ENCODE measurements around the gene XKR7.
"Not testable (repeated sequence)": the region's sequence is repeated elsewhere in the genome, so short reads cannot be mapped to it uniquely, and the experiment has no call there.

Gene XKR7

DNA sequence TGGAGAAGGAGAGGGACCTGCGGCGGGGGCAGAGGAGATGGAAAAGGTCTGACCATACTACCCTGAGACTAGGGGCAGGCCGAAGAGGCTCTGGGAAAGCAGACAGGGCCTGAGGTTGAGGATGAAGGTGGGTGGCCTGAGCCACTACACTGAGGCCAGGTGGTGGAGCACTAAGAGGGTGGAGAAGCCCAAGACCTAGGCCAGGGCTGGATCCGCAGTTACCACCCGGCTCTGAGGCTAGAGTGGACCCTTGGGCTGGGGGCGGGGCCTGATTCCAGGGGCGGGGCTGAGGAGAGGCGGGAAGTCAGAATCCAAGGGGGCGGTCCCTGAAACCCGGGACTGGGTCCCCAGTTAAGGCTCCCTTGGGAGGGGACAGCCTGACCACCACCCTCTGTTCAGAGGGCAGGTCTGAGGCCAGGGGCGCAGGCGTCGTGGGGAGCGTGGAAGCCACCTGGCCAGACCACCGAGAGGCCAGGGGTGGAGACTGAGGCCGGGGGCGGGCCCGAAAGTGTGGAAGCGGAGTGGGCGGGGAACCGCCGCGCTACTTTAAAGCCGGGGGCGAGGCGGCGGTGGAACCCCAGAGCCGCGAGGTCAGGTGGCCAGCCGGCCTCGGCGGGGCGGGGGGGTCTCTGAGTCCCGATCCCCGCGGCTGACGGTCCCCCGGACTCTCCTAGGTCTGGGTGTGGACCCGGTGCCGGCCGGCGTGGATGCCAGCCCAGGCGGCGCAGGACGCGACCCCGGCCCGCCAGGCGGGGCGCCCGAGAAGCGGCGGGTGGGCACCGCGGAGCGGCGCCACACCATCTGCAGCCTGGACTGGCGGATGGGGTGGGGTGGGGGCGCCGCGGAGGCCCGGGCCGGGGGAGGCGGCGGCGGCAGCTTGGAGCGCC lies 50.6 kb downstream of the XKR7 start:
- peak; percentile 30 for DNase-seq

DNA sequence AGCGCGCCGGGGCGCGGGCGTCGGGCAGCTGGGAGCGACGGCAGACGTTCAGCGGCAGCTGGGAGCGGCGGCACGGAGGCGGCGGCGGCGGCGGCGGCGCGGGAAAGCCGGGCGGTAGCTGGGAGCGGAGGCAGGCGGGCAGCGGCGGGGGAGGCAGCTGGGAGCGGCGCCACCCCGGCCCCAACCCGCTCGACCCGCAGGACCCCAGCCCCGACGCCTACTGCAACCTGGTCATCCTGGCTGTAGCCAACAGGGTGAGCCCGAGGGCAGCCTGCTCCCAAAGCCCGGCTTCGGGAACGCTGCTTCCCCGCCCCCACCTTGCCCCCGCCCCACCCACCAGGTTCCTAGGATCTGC lies 51.2 kb downstream of the XKR7 start:
- DNase-seq: no peak

DNA sequence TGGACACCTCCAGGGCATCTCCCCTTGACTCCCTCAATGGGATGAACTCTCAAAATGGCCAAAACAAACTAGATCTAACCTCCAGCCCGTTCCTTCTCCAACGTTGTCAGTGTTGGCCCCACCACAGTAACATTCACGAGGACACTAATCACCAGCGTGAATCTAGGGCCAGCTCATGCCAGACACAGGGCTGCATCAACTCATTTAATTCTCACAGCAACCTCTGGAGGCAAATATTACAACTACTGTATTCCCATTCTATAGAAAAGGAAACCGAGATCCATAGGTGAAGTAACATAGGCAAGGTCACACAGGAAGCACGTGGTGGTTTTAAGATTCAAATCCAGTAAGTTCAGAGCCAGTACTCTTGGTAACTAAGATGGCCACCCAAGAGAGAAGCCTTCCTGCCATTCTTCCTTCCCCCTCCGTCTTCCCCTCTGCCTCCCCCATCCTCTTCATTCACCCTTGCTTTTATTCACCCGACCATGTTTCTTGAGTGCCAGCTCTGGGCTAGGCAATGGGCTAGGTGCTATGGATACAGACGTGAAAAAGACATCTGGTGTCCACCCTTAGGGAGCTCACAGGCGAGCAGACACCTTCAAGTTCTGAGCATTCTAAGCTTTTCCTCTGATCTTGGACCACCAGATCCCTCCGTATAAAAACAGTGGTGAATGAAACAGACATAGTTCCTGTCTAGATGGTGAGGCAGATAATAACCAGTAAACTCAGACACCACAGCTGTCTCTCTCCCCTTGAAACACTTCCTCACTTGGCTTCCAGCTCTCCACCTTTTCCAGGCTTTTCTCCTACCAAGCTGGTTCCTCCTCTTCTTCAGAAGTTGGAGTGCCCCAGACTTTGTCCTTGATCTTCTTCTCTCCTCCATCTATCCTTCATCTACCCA lies 51.9 kb downstream of the XKR7 start:
- no peak for DNase-seq

DNA sequence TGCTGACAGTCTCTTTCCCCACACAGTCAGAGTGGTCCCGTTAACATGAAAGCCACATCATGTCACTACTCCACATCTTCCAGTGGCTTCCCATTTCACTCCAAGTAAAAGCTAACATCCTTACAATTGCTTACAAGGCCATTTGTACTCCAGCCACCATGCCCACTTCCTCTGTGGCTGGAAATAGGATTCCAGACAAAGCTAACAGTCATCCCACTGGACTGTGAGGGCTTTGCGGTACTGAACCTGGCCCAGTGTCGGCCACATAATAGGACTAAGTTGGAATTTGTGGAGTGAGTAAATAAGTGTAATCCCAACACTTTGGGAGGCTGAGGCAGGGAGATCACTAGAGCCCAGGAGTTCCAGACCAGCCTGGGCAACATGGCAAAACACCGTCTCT lies 53.1 kb downstream of the XKR7 start:
- DNase-seq: no peak

DNA sequence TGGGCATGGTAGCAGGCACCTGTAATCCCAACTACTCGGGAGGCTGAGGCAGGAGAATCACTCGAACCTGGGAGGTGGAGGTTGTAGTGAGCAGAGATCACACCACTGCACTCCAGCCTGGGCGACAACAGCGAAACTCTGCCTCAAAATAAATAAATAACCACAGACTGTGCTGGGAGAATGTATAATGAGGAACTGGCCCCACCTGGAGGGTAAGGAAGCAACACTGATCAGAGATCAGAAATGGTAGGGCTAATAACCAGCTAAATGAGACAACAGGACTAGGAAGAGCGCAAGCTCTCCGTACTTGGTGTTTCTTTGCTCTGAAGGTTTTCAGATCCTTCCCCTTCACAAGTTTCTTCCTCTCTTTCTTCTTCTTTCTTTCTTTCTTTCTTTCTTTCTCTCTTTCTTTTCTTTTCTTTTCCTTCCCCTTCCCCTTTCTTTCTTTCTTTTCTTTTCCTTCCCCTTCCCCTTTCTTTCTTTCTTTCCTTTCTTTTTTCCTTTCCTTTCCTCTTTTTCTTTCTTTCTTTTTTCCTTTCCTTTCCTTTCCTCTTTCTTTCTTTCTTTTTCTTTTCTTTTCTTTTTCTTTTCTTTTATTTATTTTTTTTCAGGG lies 56.8 kb downstream of the XKR7 start:
- DNase-seq: no peak

DNA sequence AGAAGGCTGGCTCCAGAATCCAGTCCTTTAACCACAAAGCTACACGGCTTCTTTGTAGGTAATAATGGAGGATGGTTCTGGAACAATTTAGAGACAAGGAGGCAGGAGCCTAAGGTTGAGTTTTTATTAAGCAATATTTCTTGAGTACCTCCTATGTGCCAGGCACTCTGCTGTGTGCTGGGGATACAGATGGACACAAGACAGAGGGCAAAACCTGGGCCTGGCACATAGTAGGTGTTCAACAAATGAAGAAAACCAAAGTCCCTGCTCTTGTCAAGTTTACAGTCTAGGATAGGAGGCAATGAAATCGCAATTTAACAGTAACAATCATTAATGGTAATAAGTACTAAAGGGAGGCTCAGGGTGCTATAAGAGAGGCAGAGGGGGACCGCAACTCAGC lies 59.7 kb downstream of the XKR7 start:
- no peak for DNase-seq

DNA sequence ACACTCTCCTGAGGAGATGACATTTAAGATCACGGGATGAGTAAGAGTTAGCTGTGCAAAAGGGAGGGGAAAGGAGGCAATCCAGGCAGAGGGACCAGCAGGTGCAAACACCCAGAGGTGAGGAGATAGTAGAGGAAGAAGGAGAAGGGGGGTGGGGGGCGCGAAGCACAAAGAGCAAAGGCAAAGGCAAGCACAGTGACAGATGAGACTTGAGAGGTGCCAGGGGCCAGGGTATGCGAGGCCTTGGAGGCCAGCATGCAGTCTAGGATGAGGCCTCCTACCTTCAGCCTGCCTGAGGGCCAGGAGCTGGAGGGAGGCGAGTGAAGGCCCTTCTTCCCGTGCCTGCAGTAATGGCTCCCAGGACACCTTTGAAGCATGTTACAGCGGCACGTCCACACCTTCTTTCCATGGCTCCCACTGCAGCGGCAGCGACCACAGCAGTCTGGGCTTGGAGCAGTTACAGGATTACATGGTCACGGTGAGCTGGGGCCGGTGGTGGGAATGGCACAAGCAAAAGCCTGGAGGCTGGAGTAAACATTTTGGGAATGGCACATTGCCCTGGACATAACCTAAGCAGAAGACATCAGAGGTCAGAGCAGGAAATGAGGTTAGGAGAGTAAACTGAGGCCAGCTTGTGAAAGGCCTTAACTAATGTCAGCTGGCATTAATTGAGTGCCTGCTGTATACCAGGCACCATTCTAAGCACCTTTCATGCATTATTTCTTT lies 60.9 kb downstream of the XKR7 start:
- DNase-seq: no peak

DNA sequence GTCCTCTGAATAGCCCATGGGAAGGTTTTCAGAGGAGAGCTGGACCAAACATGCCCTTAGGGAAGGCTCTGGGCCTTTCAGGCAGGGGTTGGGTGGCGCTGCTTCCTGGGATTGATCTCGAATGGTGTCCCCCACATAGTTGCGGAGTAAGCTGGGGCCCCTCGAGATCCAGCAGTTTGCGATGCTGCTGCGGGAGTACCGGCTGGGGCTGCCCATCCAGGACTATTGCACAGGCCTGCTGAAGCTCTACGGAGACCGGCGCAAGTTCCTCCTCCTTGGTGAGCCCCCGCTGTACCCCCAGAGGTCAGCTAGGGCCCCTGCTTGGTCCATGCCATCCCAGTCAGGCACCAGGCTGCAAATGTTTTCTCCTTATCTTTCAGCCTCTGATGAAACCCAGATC lies 61.6 kb downstream of the XKR7 start:
- no peak for DNase-seq

DNA sequence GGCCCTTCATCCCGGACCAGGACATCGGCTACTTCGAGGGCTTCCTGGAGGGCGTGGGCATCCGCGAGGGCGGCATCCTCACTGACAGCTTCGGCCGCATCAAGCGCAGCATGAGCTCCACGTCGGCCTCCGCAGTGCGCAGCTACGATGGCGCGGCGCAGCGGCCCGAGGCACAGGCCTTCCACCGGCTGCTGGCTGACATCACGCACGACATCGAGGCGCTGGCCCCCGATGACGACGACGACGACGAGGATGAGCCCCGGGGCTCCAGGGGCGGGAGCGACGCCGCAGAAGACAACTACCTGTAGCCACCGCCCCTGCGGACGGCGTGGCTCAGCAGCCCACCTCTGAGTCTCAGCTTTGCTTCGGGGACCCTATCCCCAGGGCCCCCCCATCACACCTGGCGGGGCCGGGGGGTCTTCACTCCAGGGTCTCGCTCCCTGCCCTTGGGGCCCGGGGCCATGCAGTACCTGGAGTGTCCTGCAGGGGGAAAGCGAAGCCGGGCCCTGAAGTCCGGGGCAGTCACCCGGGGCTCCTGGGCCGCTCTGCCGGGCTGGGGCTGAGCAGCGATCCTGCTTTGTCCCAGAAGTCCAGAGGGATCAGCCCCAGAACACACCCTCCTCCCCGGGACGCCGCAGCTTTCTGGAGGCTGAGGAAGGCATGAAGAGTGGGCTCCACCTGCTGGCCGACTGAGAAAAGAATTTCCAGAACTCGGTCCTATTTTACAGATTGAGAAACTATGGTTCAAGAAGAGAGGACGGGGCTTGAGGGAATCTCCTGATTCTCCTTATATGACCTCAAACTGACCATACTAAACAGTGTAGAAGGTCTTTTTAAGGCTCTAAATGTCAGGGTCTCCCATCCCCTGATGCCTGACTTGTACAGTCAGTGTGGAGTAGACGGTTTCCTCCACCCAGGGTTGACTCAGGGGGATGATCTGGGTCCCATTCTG lies 63.3 kb downstream of the XKR7 start:
- peak; percentile 74 for DNase-seq

DNA sequence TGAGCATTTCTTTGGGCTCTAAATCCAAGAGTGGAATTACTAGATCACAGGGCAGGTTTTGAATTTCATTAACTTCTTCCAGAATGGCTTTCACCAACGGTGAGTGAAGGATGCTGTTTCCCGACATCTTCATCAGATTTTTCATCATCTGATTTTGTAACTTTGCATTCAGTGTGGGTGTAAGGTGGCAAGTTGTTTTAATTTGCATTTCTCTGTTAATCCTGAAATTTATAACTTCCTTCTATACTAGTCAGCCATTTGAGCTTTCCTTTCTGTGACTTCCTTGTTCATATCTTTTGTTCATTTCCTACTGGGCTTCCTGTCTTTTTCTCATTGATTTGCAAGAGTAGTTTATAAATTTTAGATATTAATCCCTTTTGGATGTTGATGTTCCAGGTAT lies 65.4 kb downstream of the XKR7 start:
- DNase-seq: no peak

DNA sequence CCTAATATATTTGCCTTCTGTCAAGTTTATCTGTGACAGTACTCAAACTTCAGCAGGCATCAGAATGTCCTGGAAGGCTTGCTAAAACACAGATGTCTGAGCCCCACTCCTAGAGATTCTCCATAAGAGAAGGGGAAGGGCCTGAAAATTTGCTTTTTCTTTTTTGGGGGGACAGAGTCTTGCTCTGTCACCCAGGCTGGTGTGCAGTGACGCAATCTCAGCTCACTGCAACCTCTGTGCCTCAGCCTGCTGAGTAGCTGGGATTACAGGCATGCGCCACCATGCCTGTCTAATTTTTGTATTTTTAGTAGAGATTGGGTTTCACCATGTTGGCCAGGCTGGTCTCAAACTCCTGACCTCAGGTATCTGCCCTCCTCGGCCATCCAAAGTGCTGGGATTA lies 65.8 kb downstream of the XKR7 start:
- not testable (repeated sequence) for DNase-seq

DNA sequence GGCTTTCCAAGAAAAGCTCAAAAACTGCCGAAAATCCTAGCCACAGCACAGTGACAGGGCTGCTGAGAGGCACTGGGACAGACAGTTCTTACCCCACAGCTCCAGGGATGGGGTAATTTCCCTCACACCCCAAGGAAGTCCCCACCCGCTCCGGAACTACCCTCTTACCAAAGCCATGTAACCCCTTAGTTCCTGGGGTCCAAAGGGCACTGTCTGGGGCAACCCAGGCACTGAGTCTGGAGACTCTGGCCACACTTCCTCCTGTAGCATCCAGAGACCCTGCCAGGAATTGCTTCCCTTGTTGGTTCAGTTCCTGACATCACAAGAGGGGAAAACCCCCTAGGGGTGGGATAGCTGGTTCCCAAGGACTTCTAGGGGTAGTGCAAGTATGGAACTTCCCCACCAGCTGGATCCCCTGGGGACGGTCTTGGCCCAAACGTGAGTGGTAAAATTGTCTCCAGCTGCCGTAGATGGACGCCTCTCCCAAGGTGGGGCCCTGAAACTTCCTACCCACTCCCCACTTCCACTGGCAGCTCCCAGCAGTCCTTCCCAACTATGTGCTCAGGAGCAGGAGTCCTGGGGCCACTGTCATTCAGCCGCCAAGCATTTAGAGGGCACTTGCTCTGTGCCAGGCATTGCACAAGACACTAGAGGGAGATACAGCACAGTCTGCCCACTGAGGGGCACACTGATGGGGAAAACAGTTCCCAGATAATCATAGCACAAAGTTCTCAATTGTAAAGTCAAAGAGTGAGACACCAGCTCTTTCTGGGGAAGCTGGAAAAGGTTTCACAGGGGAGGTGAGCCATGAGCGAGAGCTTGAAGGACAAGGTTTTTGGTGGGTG lies 66.9 kb downstream of the XKR7 start:
- DNase-seq: no peak

DNA sequence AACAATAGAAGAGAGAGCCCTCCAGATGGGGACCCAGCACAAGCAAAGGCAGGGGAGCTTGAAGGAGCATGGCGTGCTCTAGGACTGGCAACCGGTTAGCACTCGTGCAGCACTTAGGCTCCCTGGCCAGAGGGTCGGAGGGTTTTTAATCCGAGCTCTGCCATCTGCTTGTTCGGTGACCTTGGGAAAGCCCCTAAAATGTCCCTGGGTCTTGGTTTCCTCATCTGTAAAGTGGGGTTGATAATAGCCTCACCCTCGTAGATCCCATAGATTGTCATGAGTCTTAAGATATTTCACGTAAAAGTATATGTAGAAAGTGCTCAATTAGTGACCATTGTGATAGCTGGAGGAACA lies 67.5 kb downstream of the XKR7 start:
- no peak for DNase-seq

DNA sequence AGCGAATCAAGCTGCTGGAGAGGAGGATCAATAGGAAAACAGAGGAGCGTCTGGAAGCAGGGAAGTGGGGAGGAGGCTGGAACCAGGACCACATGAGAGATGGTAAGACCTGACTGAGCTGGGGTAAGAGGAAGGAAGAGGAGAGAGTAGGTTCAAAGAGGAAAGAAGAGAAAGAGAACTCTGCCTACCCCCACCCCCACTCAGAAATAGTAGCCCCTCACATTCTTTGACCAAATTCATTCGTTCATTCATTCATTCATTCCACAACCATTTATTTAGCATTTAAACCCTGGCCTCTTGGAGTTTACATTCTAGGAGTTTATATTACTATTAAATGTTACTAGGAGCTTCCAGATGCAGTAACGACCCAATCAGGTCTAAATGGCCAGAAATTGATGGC lies 68.3 kb downstream of the XKR7 start:
- DNase-seq: no peak

DNA sequence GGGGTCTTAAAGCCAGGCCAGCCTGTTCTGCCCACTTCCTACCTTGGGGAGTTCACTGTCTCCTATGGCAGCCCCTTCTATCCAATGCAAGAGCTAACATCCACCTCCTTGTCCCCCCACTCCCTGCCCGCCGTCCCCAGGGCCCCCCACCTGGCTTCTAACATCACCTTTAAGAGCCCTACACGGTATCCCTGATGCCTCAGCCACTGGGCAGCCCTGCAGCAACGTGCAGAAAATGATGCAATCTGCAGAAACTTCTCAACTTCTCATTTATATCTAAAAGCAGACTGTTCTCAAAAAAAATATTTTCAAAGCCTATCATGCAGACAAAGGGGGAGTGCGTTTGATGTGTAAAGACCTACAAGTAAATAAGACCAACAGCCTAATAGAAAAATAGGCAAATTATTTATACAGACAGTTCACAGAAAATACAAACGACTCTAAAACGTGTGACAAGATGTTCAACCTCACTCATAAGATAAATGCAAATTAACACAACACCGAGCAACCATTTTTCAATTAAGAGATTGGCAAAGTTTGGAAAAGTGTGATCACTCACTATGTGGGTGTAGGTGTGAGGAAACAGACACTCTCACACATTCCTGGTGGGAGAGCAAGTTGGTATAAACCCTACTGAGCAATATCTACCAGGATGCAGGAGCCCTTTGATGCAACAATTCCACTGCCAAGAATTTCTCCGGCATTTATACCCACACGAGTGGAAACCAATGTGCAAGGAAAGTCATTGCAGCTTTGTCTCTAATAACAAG lies 69.0 kb downstream of the XKR7 start:
- DNase-seq: no peak

DNA sequence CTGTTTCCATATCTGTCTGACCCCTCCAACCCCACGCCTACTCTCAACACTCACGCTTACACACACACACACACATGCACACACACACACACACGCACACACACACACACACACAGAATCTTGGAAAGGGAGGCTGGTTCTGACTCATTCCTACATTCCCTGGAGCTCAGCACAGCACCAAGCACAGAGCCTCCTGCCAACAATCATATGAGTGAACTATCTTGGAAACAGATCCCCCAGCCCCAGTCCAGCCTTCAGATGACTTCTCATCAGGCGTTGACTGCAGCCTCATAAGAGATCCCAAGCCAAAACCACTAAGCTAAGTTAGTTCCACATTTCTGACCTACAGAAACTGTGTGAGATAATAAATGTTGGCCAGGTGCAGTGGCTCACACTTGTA lies 70.0 kb downstream of the XKR7 start:
- DNase-seq: peak; percentile 51

DNA sequence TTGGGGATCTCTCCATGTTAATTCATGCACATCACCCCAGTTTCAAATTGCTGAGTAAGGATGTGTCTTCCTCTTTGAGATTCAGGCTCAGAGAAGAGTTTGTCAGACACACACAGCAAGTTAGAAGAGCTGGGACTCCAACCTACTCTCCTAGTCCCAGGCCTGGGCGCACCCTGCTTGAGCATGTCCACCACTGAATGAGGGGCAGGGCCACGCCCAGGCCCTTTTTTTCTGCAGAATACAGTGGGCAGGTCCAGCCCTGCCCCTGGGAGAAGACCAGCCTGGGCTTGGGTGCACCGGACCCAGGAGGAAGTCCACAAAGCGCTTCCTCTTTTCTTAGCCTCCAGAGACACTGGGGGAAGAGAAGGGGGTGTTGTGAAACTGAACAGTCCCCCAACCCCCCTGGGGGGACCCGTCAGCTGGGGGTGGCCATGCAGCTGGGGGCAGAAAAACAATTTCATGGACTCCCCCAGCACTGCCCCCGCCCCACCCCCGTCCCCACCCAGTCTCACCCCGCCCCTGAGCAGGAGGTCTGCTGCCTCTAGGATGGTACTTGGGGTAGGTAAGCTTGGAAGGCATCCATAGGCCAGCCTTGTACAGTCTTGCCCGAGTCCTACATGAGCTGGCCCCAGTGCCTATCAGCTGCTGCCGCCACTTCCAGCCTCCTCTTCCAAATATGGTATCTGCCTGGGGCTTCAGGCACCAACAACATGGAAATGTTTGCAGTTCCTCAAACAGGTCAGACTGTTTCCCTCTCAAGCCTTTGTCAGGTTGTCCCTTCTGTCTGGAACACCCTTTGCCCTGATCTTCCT lies 72.4 kb downstream of the XKR7 start:
- no peak for DNase-seq

DNA sequence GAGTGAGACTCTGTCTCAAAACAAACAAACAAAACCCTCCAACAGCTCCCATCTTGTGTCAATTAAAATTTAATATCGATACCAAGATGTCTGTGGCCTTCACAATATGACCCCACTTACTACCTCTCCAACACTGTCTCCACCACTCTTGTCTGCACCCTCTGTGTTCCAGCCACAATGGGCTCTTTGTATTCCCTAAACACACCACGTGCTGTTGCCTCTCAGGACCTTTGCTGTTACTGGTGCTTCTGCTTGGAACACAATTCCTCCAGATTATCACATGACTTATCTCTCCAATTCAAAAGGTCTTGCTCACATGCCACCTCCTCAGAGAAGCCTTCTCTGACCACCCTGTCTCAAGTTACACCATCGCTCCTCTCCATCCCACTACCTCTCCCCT lies 78.0 kb downstream of the XKR7 start:
- no peak for DNase-seq

DNA sequence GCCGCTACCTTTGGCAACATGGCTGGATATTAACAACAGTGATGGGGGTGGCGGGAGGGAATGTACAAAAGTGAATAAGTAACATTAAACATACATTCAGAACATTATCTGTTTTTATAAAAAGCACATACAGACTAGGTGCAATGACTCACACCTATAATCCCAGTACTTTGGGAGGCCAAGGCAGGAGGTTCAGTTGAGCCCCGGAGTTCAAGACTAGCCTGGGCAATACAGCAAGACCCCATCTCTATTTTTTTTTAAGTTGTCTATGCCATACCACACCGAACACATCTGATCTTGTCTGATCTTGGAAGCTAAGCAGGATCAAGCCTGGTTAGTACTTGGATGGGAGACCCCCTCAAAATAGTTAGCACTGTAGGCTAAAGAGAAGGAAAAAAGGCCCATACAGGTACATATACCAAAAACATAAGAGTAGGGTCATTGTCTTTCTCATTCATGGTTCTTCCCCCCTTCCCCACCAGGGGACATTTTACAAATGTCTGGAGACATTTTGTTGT lies 82.4 kb downstream of the XKR7 start:
- no peak for DNase-seq
